Fibroblast of pulmonary artery (primary cell): ENCODE measurements around the gene KIDINS220.

Source experiments
- DNase-seq: peaks from one replicate; pipeline ENCODE4 v3.0.0-alpha.2; 2010; ENCODE audit warnings: low read depth
- H3K4me3 ChIP-seq: replicated peaks from 2 replicates; pipeline ENCODE4 v1.5.1; 2011; ENCODE audit warnings: low read depth, mild to moderate bottlenecking, control low read depth, low read length, moderate library complexity
- CTCF ChIP-seq: IDR thresholded peaks from 2 replicates; pipeline ENCODE4 v1.5.1; 2011; ENCODE audit warnings: mild to moderate bottlenecking, control low read depth, low read length, inconsistent platforms; ENCODE audit errors: missing control alignments

The KIDINS220 gene

DNA sequence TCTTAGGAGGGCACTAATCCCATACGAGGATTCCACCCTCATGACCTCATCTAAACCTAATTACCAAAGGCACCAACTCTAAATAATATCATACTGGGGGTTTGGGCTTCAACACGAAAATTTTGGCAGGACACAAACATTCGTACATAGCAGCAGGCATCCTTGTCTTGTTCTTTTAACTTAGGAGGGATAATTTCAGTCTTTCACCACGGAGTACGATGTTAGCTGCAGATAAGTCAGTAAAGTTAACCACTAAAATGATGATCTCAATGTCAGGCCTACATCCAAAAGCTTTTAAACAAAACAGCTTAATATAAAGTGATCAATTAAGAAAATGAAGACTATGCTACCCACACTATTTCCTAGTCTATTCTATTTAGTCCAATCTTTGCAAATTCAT lies 80.7 kb downstream of the KIDINS220 start:
- DNase-seq: no peak
- H3K4me3 ChIP-seq: no peak overlapping the region
- no peak for TF ChIP-seq CTCF

- DNase-seq: no peak
- H3K4me3 ChIP-seq: no peak overlapping the region
- no peak for TF ChIP-seq CTCF
Observed at GRCh38 chr2:8756230-8756629, 81.2 kb downstream of the KIDINS220 start.

DNA sequence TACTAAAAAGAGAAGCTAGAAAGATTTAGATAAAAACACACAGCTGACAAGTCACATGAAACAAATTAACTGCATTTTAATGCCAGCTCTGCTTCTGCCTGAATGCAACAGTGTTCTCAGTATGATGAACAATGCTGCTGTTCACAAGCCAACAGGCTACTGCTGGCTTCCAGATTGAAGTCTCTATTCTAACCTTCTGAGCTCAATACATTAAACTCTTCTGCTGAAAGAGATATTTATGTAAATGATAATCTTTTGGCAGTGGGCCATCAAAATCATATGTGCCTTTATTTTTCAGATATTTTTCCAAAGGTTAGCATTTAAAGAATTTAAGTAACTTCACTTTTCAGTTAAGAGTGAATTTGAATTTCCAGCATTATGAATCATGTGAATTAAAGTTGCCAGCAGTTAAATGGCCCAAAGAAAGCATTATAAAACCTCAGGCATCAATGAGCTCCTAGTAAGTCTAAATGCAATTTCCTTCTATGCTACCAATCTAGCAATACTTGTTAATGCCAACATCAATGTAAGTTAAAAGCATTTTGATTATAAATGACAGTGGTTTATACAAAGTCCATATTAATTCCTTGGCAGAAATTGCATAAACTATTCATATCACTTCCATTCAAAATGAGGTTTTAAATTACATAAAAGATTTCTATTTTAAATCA lies 83.2 kb downstream of the KIDINS220 start:
- no peak overlapping the region for H3K4me3 ChIP-seq
- no peak for TF ChIP-seq CTCF
- DNase-seq: peak; percentile 41

DNA sequence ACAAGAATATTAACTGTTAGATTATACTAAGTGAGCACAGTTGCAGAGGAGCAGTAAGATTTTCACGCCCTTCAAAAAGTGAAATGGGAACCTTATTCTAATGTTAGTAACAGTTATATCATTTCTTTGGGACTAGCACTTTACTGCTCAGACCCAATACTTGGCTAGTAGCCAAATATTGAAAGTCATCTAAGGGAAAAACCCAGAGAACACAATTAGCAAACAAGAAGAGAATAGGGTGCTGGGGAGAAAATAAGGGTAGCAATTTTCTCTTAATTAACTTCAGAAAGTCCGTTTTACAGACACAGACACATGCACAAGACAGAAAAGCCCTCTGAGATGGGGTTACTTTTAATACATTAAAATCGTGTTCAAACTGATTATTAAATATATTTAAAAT lies 83.8 kb downstream of the KIDINS220 start:
- no peak for DNase-seq
- TF ChIP-seq CTCF: no peak
- no peak overlapping the region for H3K4me3 ChIP-seq

GRCh38 chr2:8752385-8752784 lies 85.0 kb downstream of the KIDINS220 start:
- no peak for DNase-seq
- no peak for TF ChIP-seq CTCF
- H3K4me3 ChIP-seq: no peak overlapping the region

DNA sequence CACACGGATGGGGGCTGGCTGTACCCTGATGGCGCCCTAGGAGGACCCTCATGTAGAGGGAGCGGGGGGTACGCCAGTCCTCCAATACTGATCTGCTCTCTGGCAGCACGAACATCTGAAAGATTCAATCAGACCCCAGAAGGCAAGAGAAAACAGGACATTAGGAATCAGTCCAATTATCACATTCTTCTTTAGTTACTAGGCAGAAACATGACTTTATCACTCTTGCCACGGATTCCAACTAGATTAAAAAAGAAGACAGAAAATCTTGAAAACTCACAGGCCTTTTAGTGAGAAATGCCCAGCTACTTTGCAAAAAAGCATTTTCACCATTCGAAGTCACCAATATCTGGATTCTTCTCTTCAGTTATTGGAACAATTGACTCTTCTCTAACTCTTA lies 87.2 kb downstream of the KIDINS220 start:
- TF ChIP-seq CTCF: no peak

GRCh38 chr2:8743261-8743660 lies 94.2 kb downstream of the KIDINS220 start:
- TF ChIP-seq CTCF: no peak
- no peak overlapping the region for H3K4me3 ChIP-seq
- no peak for DNase-seq

More for the DNA sequence above, 87.2 kb downstream of the KIDINS220 start:
- no peak for DNase-seq
- no peak overlapping the region for H3K4me3 ChIP-seq
